Activated naive CD4-positive, alpha-beta T cell treated with anti-CD3 and anti-CD28 coated beads, Interleukin-2, amount 50 U/mL, for 16 hours (primary cell): ENCODE measurements around the gene NRXN3.

ENCODE experiments used
- DNase-seq: peaks from one replicate; pipeline ENCODE4 v3.0.0-alpha.2; 2020

Gene NRXN3

GRCh38 chr14:79180656-79181055 lies 1010.5 kb downstream of the NRXN3 start:
- DNase-seq, result no peak

GRCh38 chr14:79186523-79186922 lies 1016.4 kb downstream of the NRXN3 start:
- DNase-seq, result no peak

GRCh38 chr14:79193689-79194477 lies 1023.7 kb downstream of the NRXN3 start:
- no peak for DNase-seq

GRCh38 chr14:79196216-79196615 lies 1026.0 kb downstream of the NRXN3 start:
- no peak for DNase-seq

GRCh38 chr14:79197516-79197915 lies 1027.3 kb downstream of the NRXN3 start:
- no peak for DNase-seq

GRCh38 chr14:79199217-79199616 lies 1029.0 kb downstream of the NRXN3 start:
- DNase-seq, result no peak

GRCh38 chr14:79201564-79202207 lies 1031.5 kb downstream of the NRXN3 start:
- DNase-seq, result no peak

GRCh38 chr14:79204591-79204990 lies 1034.4 kb downstream of the NRXN3 start:
- no peak for DNase-seq

GRCh38 chr14:79209418-79209817 lies 1039.2 kb downstream of the NRXN3 start:
- DNase-seq, result no peak

- no peak for DNase-seq
These were observed 1055.6 kb downstream of the NRXN3 start for GRCh38 chr14:79225815-79226214.

GRCh38 chr14:79229383-79229909 lies 1059.3 kb downstream of the NRXN3 start:
- DNase-seq, result no peak

- DNase-seq, result no peak
These were observed 1072.5 kb downstream of the NRXN3 start for GRCh38 chr14:79242666-79243065.

GRCh38 chr14:79246173-79246572 lies 1076.0 kb downstream of the NRXN3 start:
- DNase-seq, result no peak

- no peak for DNase-seq
These were observed 1078.0 kb downstream of the NRXN3 start for GRCh38 chr14:79248126-79248525.

GRCh38 chr14:79248771-79249170 lies 1078.6 kb downstream of the NRXN3 start:
- DNase-seq, result no peak

- no peak for DNase-seq
These were observed 1081.1 kb downstream of the NRXN3 start for GRCh38 chr14:79251278-79251677.

GRCh38 chr14:79253576-79253975 lies 1083.4 kb downstream of the NRXN3 start:
- DNase-seq, result no peak

- DNase-seq, result no peak
These were observed 1084.0 kb downstream of the NRXN3 start for GRCh38 chr14:79254069-79254775.

GRCh38 chr14:79256380-79256779 lies 1086.2 kb downstream of the NRXN3 start:
- DNase-seq, result no peak

- DNase-seq, result no peak
These were observed 1090.2 kb downstream of the NRXN3 start for GRCh38 chr14:79260406-79260805.

- DNase-seq, result no peak
These were observed 1095.3 kb downstream of the NRXN3 start for GRCh38 chr14:79265366-79265946.

GRCh38 chr14:79270361-79270760 lies 1100.2 kb downstream of the NRXN3 start:
- no peak for DNase-seq

- no peak for DNase-seq
These were observed 1100.9 kb downstream of the NRXN3 start for GRCh38 chr14:79271122-79271521.
